Sciatic nerve (tissue), 2 donors: ENCODE measurements around the gene DDN. TPM values are rescaled to one million over a fixed set of nuclear protein-coding genes. Genes with fewer than 3 reads are reported as not detected.

Experiments used
- ATAC-seq: fragments of 200-7000 bp; cut with Tn5 transposase; one replicate; pipeline ENCODE4 v1.9.1; 2020; ENCODE audit warnings: mild to moderate bottlenecking, moderate library complexity
- DNase-seq: peaks from one replicate; pipeline ENCODE4 v3.0.0-alpha.2; 2020; ENCODE audit warnings: low spot score
- intact Hi-C: fragments of 100-400 bp; cut with DNase I; formaldehyde crosslinking; loops from one replicate; pipeline ENCODE4 v1.14.2; 2022
- total RNA-seq: library from RNA; stranded (reverse); fragmentation: NEBNext Ultra II Directional; extraction: Animal tissue kit (Norgen Biotek cat#: 25700); gene quantifications from one replicate; pipeline ENCODE4 v1.2.1, GENCODE V29; 2021
- donor health status: DM: no; HTN: no; CAD: no.
- donor health status: DM: no; HTN: no; CAD: no.

The DDN gene
- total RNA-seq, 1 donor from 2014 or later = not detected

DNA sequence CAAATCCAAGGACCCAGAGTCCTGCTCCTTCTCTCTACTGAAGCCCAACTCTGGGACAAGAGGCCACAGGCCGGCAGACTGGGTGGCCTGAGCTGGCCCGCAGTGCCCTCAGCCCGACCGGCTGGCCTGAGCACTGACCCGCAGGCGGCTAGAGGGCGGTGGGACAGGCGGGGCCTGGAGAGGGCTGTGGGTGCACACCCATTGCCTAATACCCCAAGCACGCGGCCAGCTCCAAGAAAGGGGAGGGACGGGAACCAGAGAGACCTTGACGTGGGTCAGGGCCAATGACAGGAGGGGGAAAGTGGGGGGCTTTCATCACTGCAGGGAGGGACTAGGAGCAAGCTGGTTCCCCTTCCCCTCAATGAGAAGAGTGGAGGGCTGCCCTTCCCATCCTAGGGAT lies 25.6 kb downstream of the DDN start:
- ATAC-seq = peak; percentile 88
- peak; percentile 78 for DNase-seq
- intact Hi-C loops = no loop called here

DNA sequence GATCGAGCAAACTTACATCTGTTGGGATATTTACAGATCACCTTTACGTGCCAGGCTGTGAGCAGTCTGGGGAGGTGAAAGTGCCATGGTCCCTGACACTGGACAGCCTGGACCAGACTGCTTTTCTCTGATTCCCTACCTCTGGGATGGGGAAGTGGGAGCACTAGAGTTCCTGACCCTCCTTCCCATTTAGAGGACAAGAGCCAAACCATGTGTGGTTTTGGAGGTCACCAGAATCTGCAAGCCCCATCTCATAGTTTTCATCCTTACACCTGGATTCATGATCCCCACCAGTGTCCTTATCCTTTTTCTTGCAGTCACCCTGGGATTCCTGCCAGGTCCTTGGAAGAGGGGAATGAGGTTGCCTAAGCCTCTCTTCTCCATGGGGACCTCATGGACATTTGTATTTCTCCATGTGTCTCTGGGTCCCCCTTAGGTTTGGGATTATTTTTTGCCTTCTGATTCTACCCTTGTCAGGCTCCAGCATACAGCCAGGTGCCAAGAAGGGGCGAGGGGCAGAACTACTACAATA lies 26.2 kb downstream of the DDN start:
- ATAC-seq = peak; percentile 21
- intact Hi-C loops = no loop called here
- no peak for DNase-seq

DNA sequence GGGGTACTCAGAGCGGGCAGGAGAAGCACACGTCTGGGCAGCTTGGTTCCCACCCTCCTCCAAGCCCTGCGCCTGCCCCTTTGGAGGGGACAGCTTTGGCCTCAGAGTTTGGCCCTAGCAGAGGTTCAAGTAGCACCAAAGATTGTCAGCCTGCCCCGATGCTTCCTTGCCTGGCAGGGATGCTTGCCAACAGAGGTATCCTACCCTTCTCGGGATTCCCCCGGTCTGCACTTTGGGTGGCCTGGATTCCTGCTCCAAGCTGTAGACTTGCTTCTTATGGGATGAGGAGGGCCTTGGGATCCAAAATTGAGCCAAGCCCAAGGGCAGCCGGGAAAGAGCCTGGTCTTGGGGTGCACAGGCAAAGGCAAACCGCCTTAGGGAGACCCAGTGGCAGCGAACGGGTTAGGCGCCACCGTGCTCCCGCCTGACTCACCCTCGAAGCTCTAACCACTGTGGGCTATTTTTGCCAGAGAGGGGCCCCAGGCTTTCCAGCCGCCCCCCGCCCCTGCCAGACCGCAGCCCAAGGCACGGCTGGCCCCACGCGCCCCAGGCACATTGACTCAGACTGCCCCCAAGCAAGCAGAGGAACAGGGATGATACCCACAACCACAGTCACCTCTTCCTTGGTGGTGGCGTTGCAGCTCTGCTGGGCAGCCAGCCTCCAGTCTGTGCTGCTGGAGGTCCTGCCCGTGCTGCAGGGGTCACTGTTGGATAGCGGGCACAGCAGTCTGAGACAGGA lies 26.8 kb downstream of the DDN start:
- intact Hi-C loops = no loop called here
- DNase-seq = no peak
- no peak for ATAC-seq

DNA sequence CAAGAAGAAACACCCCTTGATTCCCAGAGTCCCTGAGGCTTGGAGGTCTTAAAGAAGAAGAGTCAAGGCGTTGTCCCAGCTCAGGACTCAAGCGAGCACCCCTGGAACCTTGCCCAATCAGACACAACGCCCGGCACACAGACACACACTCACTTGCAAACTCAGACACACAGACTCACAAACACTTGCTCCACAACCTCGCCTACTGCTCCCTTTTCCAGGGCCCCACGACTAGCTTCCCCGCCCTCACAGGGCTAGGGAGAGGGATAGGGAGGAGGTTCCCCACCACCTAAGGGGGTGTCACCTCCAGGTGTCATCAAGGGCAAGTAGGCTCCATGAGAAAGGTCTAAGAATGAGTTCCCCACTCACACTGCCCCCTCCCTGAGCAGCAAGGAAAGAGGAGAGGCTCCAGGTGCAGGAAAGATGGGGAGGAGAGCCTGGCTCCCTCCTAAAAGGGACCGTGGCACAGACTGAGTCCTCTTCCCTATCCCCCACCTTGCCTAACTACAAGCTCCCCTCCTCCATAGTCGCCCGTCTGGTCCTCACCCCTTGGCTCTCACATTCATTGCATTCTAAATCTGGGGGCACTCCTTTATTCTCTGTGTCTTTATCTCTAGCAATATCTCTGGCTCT lies 28.4 kb downstream of the DDN start:
- ATAC-seq = no peak
- DNase-seq = no peak
- intact Hi-C loops = no loop called here

DNA sequence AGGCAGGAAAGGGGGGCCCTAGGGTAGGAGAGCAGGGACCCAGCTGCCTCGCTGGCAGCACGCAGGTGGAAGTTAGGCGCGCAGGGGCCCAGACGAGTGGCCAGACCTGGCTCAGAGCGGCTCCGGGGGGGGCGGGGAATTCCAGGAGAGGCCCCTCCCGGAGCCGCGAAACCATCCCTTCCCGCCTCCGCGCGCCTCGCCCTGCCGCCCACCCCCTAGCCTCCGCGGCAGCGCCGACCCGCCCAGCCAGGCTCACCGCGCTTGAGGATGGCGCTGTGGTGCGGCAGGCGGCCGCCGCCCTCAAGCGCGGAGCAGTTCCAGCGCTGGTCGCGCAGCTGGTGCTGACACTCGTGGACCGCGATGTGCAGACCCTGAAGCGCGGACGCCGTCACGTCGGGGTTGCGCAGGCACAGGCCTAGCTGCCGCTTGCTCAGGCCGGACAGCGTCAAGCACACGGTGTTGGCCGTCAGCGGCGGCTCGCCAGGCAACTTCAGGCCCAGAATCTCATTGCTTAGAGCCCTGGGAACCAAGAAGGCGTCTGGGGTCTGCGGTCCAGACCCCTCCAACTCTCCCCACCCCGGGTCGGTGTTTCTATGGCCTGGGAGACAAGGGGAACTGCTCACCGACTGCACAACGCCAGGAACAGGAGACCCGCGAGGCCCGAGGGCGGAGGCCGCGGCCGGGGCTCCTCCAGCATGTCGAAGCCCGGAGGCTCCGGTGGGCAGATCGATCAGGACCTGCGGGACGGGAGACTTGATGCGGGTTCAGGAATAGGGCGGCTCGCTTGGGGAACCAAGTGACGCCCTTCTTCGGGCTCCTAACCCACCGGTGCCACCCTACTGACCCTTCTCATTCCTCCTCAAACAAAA lies 29.1 kb downstream of the DDN start:
- intact Hi-C loops = no loop called here
- DNase-seq = peak; percentile 60

DNA sequence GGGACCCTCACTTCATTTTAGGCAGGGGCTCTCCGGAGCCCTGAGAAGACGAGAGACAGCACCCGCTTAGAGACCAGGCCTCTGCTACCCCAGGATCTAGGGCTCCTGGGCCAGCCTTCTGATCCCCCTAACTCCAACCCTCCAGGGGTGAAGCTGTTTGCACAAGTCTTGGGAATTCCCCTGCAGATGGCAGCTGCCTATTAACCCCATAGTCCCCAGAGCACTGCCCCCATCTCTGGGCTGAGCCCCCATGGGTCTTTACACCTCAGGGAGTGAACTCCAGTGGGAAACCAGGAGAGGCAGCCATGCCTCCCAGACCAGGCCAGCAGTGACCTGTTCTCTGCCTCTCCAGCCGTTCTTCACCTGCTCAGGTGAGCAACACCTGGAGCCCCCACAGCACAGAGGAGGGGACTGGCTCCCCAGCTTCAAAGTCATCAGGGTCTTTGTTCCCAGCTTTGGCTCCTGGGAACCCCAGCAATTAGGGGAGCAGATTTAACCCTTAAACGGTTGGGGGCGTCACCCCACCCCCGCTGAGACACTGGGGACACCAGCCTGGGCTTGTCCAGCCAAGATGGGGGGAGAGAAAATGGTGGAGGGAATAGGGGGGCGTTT lies 29.9 kb downstream of the DDN start:
- intact Hi-C loops = no loop called here
- ATAC-seq (no peak), DNase-seq (no peak)

More for the DNA sequence above, 29.1 kb downstream of the DDN start:
- no peak for ATAC-seq

DNA sequence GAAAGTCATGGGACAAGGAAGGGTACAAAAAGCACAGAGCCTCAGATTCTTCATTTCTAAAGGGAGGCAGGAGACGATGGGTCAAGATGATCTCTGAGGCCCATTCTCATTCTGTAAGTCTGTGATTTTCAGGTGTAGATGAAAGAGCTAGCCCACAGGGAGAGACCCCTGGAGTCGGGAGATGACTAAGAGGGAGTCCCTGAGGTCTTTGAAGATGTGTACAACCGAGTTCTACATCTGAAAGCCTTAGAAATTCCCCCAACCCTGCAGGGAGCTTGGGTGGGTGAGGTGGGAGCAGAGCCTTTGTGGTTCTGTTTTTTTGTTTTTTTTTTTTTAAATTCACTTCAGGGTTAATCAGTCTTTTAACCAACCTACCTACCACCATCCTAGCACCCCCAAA lies 30.7 kb downstream of the DDN start:
- DNase-seq = no peak
- ATAC-seq = no peak
- intact Hi-C loops = no loop called here

DNA sequence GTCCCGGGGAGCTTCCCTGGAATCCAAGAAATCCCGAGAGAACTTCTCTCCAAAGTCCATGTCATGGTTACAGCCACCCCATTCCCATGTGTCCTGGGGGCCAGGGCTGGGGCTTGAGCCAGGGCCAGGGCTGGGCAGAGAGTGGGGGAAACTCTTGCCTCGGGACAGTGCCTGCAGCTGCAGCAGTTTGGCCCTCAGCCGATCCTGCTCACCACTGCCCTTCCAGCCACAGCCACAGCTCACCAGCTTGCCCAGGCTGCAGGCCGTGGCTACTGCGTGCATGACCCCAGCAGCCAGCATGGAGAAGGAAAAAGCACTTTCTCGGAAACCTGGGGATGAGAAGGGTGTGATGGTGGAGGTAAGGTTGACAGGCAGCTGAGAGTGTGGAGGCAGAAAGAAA lies 31.2 kb downstream of the DDN start:
- no peak for DNase-seq
- intact Hi-C loops = no loop called here
- ATAC-seq = no peak

DNA sequence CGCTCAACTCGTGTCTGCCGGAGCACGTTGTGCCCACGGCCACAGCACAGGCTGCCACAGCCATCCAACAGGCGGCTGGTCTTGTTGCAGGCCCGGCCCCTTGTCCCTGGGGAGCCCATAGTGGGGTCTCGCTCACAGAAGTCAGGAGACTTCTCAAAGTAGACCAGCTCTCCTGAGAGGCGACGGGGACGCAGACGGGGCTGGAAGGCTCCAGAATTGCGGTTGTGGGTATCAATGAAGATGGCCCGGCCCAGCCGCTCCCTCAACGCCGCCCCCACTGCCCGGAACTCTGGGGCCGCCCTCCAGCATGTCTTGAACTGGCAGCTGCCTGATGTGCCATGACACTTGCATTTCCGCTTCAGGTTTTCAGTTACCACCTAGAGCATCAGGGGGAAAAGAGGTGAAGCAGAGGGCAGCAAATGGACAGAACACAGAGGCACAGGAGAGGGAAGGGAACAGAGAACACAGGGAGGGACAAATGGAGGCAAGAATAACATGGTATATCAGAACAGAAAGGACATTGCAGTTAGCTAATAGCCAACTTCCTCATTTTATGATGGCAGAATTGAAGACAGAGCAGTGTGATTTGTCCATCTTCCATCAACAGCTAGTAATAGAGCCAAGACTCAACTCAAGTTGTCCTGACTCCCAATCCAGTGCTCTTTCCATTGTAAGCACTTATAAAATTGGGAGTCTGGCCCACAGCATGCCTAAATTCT lies 32.8 kb downstream of the DDN start:
- DNase-seq (no peak), ATAC-seq (no peak)
- intact Hi-C loops = no loop called here

DNA sequence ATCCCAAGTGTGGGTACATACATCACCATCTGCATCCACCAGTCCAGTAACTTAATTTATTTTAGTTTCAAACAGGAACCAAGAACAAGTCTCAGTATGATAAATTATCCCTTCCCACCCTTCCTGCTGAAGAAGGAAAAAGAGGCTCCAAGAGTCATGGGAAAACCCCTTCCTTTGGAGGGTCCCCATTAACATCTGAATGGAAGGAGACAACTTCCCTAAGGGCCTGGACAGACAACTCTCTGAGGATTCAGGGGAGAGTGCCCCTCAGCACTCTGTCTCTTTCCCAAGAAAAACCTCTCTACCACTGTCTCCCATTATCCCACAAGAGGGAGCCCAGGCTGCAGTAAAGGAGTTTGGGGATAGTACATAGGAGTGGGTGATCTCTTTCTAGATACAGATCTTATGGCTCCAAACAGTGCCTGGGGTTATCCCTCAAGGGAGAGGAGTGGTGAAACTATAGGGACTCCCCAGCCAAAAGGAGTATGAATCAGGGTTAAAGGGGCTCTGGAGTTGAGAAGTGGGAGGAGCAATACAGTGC lies 33.8 kb downstream of the DDN start:
- peak; percentile 27 for ATAC-seq
- intact Hi-C loops = no loop called here
- no peak for DNase-seq

DNA sequence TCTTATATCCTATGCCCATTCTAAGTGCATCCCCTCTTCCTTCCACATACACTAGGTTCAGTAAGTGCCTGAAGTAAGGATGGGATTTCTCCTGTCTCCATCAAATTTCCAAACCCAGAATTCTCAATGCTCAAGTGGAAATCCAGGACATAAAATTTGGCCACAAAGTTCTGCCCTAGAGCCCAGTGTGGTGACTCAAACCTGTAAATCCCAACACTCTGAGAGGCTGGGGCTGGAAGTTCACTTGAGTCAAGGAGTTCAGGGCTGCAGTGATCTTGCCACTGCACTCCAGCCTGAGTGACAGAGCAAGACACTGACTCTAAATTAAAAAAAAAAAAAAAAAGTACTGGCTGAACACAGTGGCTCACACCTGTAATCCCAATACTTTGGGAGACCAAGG lies 37.4 kb downstream of the DDN start:
- DNase-seq = no peak
- no peak for ATAC-seq
- intact Hi-C loops = no loop called here

DNA sequence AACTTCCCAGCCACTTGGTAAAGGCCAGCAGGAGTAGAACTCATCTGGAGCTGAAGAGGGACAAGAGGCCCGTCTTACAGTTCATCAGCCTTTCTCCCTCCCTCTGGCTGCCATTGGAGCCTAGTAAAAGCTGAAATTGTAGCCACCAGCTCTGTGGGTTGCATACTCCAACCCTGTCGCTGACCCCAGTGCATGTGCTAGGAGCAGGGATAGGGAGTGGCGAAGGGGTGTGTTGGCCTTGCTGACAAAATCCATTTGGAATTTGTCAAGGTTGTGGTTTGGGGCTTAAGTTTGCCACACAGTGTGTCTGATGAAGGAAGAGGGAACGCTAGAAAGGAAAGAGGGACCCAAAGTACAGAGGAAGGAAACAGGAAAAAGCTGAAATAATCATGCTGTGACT lies 37.8 kb downstream of the DDN start:
- intact Hi-C loops = no loop called here
- no peak for ATAC-seq
- DNase-seq = no peak

DNA sequence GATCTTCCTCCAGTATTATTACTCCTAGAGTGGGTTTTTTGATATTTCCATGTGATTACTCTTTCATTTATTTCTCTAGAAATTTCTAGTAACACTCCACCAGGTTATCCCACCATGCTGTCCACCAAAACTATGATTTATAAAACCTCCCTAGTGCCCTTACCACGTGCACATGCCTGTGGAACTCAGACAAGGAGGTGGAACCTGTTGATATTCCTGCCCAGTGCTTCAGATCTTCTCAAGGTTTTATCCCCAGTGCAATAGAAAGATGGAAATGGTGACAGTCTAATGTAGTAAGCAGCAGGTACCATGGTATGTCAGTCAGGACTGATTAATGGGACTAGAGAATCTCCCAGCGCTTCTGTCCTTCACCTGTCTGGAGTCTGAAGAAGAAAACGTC lies 38.3 kb downstream of the DDN start:
- intact Hi-C loops = no loop called here
- ATAC-seq (no peak), DNase-seq (no peak)

DNA sequence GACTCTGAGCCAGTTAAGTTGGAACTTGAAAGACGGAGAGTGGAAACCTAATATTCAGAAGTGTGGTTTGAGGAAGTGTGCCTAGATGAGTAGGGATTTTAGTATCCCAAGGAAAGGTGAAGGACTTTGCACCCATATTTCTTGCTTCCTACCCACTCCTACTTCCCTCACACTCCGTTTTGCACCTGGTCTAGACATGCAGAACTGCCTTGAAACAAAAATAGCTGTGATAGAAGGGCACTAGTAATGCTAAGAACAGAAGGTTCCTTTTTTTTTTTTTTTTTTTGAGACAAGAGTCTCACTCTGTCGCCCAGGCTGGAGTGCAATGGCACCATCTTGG lies 41.2 kb downstream of the DDN start:
- intact Hi-C loops = no loop called here
- DNase-seq (no peak), ATAC-seq (no peak)

DNA sequence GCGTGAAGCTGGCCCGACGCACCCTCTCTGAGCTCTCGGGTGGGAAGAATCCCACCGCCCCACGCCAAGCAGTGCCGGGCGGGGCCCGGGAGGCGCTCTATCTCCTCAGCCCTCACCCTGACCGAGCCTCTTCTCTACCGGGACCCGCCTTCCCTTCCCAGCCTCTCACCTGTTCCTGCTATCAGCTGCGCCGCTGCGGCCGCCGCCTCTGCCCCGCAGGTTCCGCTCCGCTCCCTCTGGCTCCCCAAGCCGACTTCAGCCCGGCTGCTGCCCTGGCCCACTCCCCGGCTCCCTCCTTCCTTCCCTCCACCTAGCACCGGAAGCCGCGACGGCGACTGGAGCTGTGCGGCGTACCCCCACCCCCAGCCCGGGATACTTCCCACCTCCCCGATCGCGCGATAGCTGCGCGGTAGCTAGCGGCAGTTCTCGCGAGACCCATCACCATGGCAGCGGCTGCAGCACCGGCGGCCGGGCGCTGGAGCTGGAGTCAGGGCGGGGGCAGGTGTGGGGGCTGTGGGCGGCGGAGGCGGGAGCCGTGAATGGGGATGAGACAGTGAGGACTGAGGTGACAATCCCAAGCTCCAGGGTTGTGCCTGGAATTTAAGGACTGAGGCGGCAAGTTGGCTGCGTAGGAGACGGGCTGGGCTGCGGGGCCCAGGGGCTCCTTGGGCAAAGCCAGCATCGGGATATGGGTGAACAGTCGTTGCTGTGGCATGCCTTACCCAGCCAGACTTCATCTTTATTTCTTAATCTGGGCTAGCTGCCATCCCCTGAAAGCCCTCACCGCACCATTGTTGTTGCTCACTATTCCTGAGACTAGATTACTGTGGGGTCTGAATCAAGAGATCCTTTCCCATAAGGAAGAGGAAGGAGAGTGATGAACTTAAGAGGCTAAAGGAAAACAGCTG lies 41.8 kb downstream of the DDN start, which contains the start of gene ARF3:
Gene ARF3, minus strand, starts transcription at position 347 of the 908 bp plus-strand sequence. CDS start 16,392 bp downstream, outside the sequence.
- DNase-seq (peak; percentile 98), ATAC-seq (peak; percentile 97)
- intact Hi-C loops = no loop called here

DNA sequence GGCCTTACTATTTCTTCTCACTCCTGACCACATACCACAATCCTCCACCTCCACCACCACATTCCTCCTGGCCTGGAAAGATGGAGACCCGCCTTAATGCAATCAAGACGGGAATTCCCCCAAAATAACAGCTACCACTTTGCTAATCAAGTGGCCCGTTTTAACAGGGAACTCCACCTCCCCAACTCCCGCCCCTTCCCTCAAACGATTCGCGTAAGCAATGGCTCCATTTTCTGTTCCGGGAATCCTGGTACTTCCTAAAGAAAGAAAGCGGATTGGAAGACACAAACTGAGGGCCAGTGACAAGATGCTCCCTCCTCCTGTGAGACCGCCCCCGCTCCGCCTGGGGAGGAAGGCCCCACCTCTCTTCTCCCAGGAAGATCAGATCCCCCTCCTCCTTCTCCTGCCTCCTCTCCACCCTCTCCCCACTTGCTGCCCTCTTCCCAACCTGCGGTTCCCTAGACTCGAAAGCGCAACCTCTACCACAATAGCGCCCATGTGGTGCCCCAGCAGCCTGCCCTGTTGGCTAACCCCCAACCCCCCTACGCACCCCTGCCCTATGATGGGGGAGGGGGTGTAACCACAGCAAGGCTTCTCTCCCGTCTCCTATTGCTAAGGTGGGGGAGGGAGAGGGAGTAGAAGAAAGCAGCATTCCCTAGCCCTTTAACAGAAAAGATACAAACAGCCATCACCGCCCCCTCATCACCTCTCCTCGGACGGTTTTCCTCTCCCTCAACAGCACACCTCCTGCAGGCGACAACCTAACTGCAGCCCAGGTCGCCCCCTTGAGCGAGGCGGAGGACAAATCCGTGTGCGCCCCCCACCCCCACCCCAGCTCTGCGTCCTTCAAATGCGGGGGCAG lies 42.7 kb downstream of the DDN start:
- intact Hi-C loops = no loop called here
- ATAC-seq = peak; percentile 95
- peak; percentile 87 for DNase-seq
